DOHH2 (cell line): ENCODE measurements around the gene DNAH3.

Source experiments
- H3F3A ChIP-seq: fragments of 200-600 bp; sonication (generic), shearing (Covaris generic); 2 replicates; pipeline ENCODE4 v1.6.0; 2016; ENCODE audit warnings: antibody characterized with exemption, mild to moderate bottlenecking; ENCODE audit not compliant: control insufficient read depth, insufficient read depth
- H3K27ac ChIP-seq: fragments of 200-600 bp; sonication (generic); 2 replicates; pipeline ENCODE4 v1.5.1; 2014; ENCODE audit warnings: low read depth, mild to moderate bottlenecking, low read length, moderate library complexity
- H3K27me3 ChIP-seq: fragments of 200-600 bp; sonication (generic); 2 replicates; pipeline ENCODE4 v1.6.1; 2014; ENCODE audit warnings: mild to moderate bottlenecking, low read length, mixed read lengths; ENCODE audit not compliant: control insufficient read depth
- H3K36me3 ChIP-seq: fragments of 200-600 bp; sonication (generic); 2 replicates; pipeline ENCODE4 v1.6.1; 2014; ENCODE audit warnings: mild to moderate bottlenecking, low read length, moderate library complexity, mixed read lengths; ENCODE audit not compliant: control insufficient read depth
- H3K4me1 ChIP-seq: fragments of 200-600 bp; sonication (generic); 2 replicates; pipeline ENCODE4 v1.6.1; 2014; ENCODE audit warnings: mild to moderate bottlenecking, low read length, mixed read lengths; ENCODE audit not compliant: control insufficient read depth
- H3K4me2 ChIP-seq: fragments of 200-600 bp; sonication (generic); 2 replicates; pipeline ENCODE4 v1.6.0; 2014; ENCODE audit warnings: mild to moderate bottlenecking, low read length, moderate library complexity
- H3K4me3 ChIP-seq: fragments of 200-600 bp; sonication (generic); 2 replicates; pipeline ENCODE4 v1.5.1; 2014; ENCODE audit warnings: mild to moderate bottlenecking, low read length, mixed read lengths
- H3K79me2 ChIP-seq: fragments of 200-600 bp; sonication (generic); 2 replicates; pipeline ENCODE4 v1.6.1; 2014; ENCODE audit warnings: mild to moderate bottlenecking, low read length, mixed read lengths; ENCODE audit not compliant: control insufficient read depth
- H3K9me2 ChIP-seq: fragments of 200-600 bp; sonication (generic); replicated peaks from 2 replicates; pipeline ENCODE4 v1.6.1; 2014; ENCODE audit warnings: mild to moderate bottlenecking, low read length, mixed read lengths; ENCODE audit not compliant: control insufficient read depth
- H3K9me3 ChIP-seq: fragments of 200-600 bp; sonication (generic); 2 replicates; pipeline ENCODE4 v1.6.1; 2014; ENCODE audit warnings: antibody characterized with exemption, low read length, mixed read lengths; ENCODE audit not compliant: control insufficient read depth, insufficient read depth
- H4K20me1 ChIP-seq: fragments of 200-600 bp; sonication (generic); 2 replicates; pipeline ENCODE4 v1.6.0; 2014; ENCODE audit warnings: low read depth, mild to moderate bottlenecking, antibody characterized with exemption, low read length, moderate library complexity; ENCODE audit not compliant: control insufficient read depth, insufficient read depth
- CTCF ChIP-seq: fragments of 200-600 bp; sonication (generic); IDR thresholded peaks from one replicate; pipeline ENCODE4 v1.5.1; 2014; ENCODE audit warnings: antibody characterized with exemption, mild to moderate bottlenecking, low read depth, low read length; ENCODE audit not compliant: poor library complexity, severe bottlenecking
- EZH2phosphoT487 ChIP-seq: fragments of 200-600 bp; sonication (generic); IDR thresholded peaks from 2 replicates; pipeline ENCODE4 v1.6.1; 2017; ENCODE audit warnings: borderline replicate concordance, mild to moderate bottlenecking, antibody characterized with exemption, low read length, moderate library complexity, mixed read lengths

The DNAH3 gene

DNA sequence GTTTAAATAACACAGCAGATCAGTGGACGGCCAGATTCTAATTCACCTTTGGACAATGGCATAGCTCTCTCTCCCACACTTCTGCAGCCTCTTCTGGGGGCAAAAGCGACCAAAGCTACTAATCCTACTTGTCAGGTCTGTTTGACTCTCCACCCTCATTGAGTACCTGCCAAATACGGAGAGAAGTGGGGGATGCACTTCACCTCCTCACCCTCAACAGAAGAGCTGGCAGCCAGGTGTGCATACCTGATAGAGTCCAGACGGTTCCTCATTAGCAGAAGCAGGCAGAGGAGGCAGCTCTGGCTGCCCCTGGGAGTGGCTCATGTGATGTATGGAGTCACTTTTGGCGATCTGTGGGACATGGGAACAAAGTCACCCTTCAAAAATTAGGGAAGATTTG lies 4.9 kb downstream of the DNAH3 start:
- Histone ChIP-seq H3K27ac (no peak overlapping the region), H4K20me1 (no peaks in the 10 kb centered on the region), H3K36me3 (no peaks in the 10 kb centered on the region), H3K9me2 (no peaks in the 10 kb centered on the region), H3K4me3 (no peak overlapping the region), H3K4me2 (no peak overlapping the region), H3K79me2 (no peaks in the 10 kb centered on the region), H3K9me3 (no peaks in the 10 kb centered on the region), H3F3A (no peaks in the 10 kb centered on the region), H3K27me3 (peaks cover 16% of the 10 kb centered on the region), H3K4me1 (no peaks in the 10 kb centered on the region)
- no peak for TF ChIP-seq EZH2phosphoT487
- no peak for TF ChIP-seq CTCF

DNA sequence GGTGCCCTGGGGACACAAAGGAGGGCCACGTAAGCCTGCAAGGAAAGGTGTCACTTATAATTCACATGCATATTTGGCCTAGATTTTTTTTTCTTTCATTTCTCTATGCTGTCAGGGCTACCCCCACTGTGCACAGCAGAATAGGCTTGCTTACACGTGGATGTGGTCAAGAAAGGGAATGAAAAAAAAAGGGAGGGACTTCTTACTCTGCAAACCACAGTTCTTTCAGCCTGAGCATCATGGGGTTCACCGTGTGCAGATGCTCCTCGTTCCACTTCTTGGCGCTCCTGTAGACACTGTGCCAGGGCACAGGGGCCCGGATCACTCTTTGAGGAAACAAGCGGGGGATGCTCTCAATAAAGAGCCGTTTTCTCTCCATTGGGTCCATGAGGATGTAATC lies 16.6 kb downstream of the DNAH3 start:
- no peaks in the 10 kb centered on the region for H3K36me3 ChIP-seq
- H3K4me3 ChIP-seq, result no peak overlapping the region
- H3K27me3 ChIP-seq, result no peaks in the 10 kb centered on the region

GRCh38 chr16:21130811-21131210 lies 19.8 kb downstream of the DNAH3 start:
- Histone ChIP-seq H3K4me1 (no peaks in the 10 kb centered on the region), H3K9me3 (no peaks in the 10 kb centered on the region), H3K27me3 (no peaks in the 10 kb centered on the region), H3K4me3 (no peak overlapping the region), H3F3A (no peaks in the 10 kb centered on the region), H3K4me2 (no peak overlapping the region), H3K27ac (no peak overlapping the region), H3K79me2 (no peaks in the 10 kb centered on the region), H3K36me3 (no peaks in the 10 kb centered on the region), H4K20me1 (no peaks in the 10 kb centered on the region), H3K9me2 (no peaks in the 10 kb centered on the region)
- no peak for TF ChIP-seq CTCF
- TF ChIP-seq EZH2phosphoT487, result no peak

More for the DNA sequence above, 16.6 kb downstream of the DNAH3 start:
- Histone ChIP-seq H3K9me3 (no peaks in the 10 kb centered on the region), H3K27ac (no peak overlapping the region), H3K4me2 (no peak overlapping the region), H4K20me1 (no peaks in the 10 kb centered on the region), H3F3A (no peaks in the 10 kb centered on the region), H3K79me2 (no peaks in the 10 kb centered on the region), H3K4me1 (no peaks in the 10 kb centered on the region), H3K9me2 (no peaks in the 10 kb centered on the region)
- TF ChIP-seq EZH2phosphoT487, result no peak
- TF ChIP-seq CTCF, result no peak

DNA sequence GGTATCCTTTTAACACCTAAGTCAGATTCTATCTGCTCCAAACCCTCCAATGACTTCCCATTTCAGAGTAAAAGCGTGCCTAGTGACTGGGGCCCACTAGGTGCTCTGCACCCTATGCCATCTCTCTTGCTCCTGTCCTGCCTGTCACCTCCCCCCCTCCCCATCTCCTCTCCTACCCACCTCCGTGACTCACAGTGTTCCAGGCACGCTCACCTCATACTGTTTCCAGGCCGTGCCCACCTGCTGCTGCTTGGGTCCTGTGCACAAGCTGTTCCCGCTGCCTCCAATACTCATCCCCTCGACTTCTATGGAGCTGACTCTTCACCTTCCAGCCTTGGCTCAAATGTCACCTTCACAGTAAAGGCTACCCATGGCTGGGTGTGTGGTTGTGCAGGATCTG lies 21.7 kb downstream of the DNAH3 start:
- H3K9me3 ChIP-seq, result no peaks in the 10 kb centered on the region
- no peak overlapping the region for H3K4me2 ChIP-seq
- H3F3A ChIP-seq, result no peaks in the 10 kb centered on the region
- no peaks in the 10 kb centered on the region for H3K27me3 ChIP-seq
- no peaks in the 10 kb centered on the region for H3K9me2 ChIP-seq
- no peaks in the 10 kb centered on the region for H3K4me1 ChIP-seq
- no peaks in the 10 kb centered on the region for H3K36me3 ChIP-seq
- no peak overlapping the region for H3K27ac ChIP-seq
- H4K20me1 ChIP-seq, result no peaks in the 10 kb centered on the region
- no peaks in the 10 kb centered on the region for H3K79me2 ChIP-seq
- TF ChIP-seq EZH2phosphoT487 (no peak), CTCF (no peak)
- no peak overlapping the region for H3K4me3 ChIP-seq
